ENCODE data around the gene MTERF4.

MTERF4 gene

DNA sequence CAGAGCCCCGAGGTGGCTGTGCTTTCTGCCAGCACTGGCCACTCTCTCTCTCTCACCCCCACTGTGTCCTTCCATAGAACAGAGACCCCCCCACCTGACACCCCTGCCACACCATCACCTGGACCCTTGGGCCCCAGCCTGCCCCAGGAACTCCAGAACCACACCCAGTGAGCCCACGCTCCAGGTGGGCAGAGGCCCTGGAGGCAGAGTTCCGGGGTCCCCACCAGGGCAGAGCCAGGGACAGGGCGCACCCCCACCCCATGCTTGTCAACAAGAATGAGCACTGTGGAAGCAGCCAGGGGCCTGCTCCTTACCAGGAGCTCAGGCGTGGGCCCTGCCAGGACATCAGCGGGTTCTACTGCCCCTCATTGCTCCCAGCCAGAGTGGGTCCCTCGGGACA lies 32.6 kb upstream of the MTERF4 start:
- DNase-seq (ENCODE audit: low read depth in 2 of 2, low spot score in 1 of 2): no peak

- DNase-seq (ENCODE audit: low read depth in 2 of 2, low spot score in 1 of 2): no peak
These were observed 31.3 kb upstream of the MTERF4 start for GRCh38 chr2:241133436-241133820.

DNA sequence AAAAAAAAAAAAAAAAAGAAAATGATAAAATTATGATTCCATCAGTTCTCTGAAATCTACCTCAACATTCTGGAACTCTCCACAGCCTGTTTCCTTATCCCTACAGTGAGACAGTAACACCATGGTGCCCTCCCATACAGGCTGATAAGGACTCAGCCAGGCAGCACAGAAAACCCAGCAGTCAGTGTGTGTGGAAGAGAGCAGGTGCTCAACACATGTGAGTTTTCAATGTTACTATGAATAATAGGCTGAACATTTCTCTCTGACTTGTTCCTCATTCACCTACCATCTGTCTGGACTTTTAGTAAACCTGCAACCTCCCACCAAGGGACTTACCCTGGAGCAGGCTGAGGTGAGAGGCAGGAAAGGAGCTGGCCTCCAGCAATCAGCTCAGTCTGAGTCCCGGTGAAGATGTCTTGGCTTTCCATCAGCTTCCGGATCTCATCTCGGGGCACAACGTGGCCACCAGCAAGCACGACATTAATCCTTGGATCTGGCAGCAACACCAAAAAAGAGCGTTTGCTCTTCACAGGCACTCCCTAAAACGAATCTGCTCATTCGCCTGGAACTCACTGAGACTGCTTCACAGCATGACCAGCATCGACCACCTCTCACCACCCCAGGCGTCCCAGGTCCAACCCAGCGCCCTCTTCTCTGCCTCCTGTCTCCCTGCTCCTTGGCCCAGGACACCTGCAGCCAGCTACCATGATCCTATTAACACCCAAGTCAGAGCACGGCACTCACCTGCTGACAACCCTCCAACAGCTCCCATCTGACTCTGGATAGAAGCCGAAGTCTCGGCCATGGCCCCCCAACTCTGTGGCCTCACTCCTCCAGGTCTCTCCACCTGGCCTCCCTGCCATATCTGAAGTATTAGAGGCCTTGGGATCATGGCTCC lies 30.7 kb upstream of the MTERF4 start:
- DNase-seq (ENCODE audit: low read depth in 2 of 2, low spot score in 1 of 2): no peak

DNA sequence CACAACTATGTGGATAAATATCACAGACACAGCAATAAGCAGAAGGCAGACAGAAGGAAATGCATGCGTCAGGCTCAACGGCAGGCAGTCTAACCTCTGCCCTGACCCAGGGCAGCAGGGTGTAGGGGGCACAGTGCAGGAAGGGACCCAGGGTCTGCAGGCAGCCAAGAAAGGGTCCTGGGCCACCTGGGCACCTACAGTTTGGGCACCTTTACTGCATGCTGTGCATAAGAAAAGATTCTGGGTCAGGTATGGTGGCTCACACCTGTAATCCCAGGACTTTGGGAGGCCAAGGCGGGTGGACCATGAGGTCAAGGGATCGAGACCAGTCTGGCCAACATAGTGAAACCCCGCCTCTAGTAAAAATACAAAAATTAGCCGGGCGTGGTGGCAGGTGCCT lies 29.4 kb upstream of the MTERF4 start:
- DNase-seq (ENCODE audit: low read depth in 2 of 2, low spot score in 1 of 2): no peak

- DNase-seq (ENCODE audit: low read depth in 2 of 2, low spot score in 1 of 2): no peak
These were observed 28.2 kb upstream of the MTERF4 start for GRCh38 chr2:241130316-241130715.

DNA sequence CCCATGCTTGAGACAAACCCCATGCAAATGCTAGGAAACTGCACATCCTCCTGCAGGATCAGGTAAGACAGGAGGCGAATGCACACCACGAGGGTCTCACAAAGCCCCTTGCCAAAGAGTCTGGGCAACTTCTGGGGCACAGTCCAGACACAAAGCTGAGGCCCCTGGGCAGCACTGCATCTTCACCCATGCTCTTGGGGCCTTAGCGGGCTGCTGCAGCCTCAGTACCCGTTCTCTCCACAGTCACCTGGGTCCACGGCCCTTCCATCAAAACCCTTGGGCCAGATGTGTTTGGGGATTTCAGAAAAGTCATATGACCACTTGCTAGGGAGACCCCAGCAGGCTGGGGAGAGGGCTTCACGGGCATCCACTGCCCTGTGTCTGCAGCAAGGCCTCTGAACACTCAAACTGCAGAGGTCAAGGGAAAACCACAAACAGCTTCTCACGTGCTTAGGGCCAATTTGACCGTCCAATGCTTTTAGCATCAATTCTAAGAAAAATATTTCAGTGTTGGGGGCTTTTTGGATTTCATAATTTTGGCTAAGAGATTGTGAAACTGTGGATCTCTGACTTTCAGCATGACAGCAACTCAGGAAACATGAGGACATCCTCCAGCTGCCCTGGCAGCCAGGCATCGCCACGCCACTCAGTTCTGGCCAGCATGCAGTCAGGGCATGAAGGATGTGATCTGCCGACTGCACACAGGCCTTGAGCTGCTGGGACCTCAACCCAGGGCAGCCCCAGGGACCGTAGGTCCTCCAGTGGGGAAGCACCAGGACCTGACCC lies 27.2 kb upstream of the MTERF4 start:
- no peak for DNase-seq (ENCODE audit: low read depth in 2 of 2, low spot score in 1 of 2)

DNA sequence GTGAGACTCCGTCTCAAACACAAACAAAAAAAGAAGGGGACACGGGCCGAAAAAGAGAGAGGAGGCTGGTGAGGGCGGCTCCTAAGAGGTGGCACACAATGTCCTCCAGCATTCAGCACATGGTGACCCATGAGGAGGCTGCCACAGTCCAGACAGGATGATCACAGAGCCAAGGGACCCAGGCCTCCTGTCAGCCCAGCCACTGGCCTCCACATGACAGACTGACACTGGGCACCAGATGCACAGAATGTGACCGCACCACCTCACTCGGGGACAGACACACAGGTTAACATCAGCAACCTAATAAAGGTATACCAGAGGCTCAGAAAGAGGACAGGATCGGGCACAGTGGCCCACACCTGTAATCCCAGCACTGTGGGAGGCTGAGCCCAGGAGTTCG lies 26.2 kb upstream of the MTERF4 start:
- no peak for DNase-seq (ENCODE audit: low read depth in 2 of 2, low spot score in 1 of 2)

DNA sequence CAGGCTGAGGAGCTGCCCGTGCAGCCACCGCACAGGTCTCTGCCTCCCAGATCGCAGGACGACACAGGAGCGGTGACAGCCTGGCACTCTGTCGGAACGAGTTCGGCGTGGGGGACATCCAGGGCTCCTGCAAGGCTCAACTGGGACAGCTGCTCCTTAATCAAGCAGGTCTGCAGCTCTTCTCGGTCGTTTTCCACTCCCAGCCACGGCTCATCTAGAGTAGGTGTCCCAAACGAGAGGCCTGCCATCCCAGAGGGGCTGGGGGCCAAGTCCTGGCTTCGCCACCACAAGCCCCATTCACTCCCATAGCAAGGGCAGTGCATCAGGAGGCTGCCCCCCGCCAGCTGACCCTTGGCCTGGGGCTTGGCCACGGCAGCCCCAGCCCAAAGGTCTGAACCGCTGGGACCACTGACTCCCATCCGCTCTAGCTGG lies 24.7 kb upstream of the MTERF4 start:
- DNase-seq (ENCODE audit: low read depth in 2 of 2, low spot score in 1 of 2): no peak

GRCh38 chr2:241126201-241126611 lies 24.1 kb upstream of the MTERF4 start:
- DNase-seq (ENCODE audit: low read depth in 2 of 2, low spot score in 1 of 2): no peak

- DNase-seq (ENCODE audit: low read depth in 2 of 2, low spot score in 1 of 2): no peak
These were observed 23.5 kb upstream of the MTERF4 start for GRCh38 chr2:241125626-241126025.

DNA sequence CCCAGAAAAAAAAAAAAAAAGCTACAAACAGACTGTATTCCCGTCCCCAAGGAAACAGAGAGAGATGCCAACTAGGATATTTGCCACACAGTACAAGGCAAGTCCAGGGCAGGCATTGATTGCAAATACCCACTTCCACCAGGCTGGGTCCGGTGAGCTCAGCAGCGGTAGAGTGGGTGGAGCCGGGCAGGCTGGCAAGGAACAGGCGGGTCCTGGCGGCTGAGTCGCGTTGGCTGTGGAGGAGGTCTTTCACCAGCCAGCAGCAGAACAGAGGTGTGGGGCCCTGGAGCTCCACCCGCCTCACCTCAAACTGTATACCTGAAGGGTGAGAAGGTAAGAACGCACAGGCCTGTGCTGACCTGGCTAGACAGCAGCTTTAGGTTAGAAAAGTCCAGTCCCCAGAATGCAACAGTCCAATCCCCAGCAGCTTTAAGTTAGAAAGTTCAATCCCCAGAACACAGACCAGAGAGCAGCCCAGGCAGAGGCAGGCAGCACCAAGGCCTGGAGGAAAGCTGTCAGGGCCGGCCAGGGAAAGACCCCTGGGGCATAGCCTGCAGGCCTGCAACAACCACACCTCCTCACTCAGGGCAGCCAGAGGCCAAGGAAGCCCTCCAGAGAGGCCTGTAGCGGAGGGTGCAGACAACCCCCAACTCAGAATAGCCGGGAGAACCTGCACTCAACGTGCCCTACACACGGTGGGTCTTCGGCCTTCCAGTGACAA lies 21.9 kb upstream of the MTERF4 start:
- DNase-seq (ENCODE audit: low read depth in 2 of 2, low spot score in 1 of 2): no peak

DNA sequence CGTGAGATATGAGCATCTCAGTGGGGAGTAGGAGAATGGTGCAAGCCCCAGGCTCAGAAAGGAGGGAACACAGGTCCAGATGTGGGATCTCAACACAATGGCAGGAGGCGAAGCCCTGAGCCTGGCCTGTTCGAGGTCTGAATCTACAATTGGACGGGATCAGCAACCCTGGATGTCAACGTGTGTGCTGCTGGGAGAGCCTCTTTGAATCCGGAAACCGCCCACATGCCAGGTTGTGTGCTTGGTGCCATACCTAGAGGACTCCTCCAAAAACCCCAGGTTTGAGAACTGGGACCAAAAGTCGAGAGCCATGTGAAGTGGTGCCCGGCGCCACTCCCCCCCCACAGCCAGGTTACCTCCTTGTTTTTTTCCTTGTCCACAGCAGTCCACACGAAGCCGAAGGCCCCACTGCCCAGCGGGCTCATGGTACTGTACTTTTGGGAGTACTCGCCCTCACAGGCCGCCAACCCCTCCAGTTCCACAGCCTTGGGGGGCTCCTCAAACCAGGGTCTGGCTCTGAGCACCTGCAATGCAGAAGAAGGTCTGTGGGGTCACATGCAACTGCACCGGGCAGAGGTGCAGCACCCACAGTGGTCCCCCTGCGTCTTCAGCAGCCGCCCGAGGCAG lies 20.4 kb upstream of the MTERF4 start:
- DNase-seq (ENCODE audit: low read depth in 2 of 2, low spot score in 1 of 2): no peak

DNA sequence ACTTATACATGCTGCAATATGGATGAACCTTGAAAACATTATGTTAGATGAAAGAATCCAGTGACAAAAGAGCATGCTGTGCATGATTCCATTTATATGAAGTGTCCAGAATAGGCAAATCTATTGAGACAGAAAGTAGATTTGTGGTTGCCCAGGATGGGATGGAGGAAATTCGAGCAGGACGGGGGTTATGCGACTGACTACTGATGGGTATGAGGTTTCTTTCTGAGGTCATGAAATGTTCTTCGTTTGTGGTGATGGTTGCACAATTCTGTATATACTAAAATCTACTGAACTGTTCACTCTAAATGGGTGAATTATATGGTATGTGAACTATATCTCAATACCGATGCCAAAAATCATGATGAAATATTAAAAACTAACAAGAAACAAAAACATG lies 18.9 kb upstream of the MTERF4 start:
- DNase-seq (ENCODE audit: low read depth in 2 of 2, low spot score in 1 of 2): no peak

DNA sequence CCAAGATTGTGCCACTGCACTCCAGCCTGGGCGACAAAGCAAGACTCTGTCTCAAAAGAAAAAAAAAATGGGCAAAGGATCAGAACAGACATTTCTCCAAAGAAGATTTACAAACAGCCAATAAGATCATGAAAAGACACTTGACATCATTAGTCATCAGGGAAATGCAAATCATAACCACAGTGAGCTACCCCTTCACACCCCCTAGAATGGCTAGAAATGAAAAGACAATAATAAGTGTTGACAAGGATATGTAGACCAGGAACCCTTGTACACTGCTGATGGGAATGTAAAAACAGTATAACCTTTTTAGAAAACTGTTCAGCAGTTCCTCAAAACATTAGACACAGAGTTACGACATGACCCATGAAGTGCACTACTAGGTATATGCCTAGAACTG lies 18.4 kb upstream of the MTERF4 start:
- DNase-seq (ENCODE audit: low read depth in 2 of 2, low spot score in 1 of 2): no peak

GRCh38 chr2:241118737-241119505 lies 16.8 kb upstream of the MTERF4 start:
- no peak for DNase-seq (ENCODE audit: low read depth in 2 of 2, low spot score in 1 of 2)

DNA sequence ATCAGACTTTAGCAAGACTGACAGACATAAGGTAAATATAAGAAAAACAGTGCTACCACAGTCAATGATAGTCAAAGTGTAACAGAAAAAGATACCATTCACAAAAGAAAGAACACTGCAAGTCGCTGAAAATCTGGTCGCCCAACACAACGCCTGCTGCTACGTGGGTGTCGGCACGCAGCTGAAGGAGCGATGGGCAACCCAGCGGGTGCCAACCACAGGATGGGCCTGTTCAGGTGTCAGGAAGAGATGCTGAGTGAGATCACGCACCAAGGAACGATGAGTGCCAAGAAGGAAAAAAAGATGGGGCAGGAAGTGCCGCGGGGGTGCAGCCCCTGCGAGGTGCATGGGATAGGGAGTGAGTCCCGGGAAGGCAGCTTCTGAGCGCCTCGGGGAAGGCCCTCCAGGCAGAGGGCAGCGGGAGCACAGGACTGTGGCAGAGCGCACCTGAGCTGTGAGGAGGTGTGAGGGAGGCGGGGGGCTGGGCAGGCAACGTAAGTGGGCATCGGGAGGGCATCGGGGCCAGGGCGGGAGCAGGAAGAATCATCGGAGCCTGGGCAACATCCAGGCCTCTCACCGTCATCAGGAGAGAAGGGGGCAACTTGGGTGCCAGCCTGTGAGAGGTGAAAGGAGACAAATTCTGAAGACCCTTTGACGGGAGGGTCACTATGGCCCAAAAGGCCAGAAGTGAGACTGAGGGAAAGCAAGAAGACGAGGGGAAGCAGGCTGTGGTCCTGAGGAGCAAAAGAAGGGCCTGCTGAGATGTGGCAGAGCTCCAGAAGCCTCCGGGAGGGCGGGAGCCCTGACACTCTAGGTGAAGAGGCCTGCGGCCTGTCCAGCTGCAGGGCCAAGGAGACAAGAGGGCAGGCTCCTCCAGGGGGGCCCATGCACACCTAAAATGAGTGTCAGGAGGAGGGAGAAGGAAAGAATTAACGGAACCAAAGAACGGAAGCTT lies 14.8 kb upstream of the MTERF4 start:
- no peak for DNase-seq (ENCODE audit: low read depth in 2 of 2, low spot score in 1 of 2)

DNA sequence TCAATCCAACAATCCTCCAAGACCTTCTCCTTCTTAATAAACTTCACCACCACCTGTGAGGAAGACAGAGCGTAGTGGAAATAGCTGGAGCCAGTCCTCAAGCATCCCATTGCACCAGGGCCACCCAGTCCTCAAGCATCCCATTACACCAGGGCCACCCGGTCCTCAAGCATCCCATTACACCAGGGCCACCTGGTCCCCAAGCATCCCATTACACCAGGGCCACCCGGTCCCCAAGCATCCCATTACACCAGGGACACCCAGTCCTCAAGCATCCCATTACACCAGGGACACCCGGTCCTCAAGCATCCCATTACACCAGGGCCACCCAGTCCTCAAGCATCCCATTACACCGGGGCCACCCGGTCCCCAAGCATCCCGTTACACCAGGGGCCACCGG lies 13.3 kb upstream of the MTERF4 start:
- no peak for DNase-seq (ENCODE audit: low read depth in 2 of 2, low spot score in 1 of 2)

GRCh38 chr2:241114836-241115235 lies 12.7 kb upstream of the MTERF4 start:
- DNase-seq (ENCODE audit: low read depth in 2 of 2, low spot score in 1 of 2): no peak

DNA sequence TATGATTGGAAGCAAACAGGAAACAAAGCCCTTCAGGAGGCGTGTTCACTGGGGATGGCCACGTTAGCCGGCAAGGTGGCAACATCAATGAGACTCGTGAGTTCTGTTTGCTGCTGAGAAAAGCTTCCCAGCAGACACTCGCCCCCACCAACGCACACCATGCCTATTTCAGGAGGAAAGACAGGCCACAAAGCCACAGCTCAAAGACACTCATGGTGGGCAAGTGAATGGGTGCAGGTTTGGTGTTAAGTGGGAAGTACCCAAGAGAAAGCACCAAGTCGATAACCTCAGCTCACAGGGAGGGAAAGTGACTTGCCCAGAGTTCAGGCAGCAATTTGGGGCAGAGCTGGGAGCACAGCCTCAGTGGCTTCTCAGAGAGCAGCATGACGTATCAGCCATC lies 10.5 kb upstream of the MTERF4 start:
- peak in 1 of 2 donors; percentile 38 for DNase-seq (ENCODE audit: low read depth in 2 of 2, low spot score in 1 of 2)

All from stimulated activated CD8-positive, alpha-beta memory T cell treated with anti-CD3 and anti-CD28 coated beads, Interleukin-4, amount 100 ng/mL, for 4 hours (primary cell).